Transverse colon (tissue), 4 donors: ENCODE data around the gene WDR37. TPM values are rescaled to one million over a fixed set of nuclear protein-coding genes. Genes with fewer than 3 reads are reported as not detected.

Experiments used
- DNase-seq: peaks from one replicate; pipeline ENCODE4 v3.0.0-alpha.2; 2019
- H3K27ac ChIP-seq, 4 donors: fragments of 200-600 bp; sonication (generic); 2 replicates each; pipeline ENCODE4 v1.5.1; 2016 to 2018; ENCODE audit warnings: inconsistent platforms in 4 of 4
- H3K27me3 ChIP-seq: fragments of 200-600 bp; sonication (generic); 2 replicates; pipeline ENCODE4 v1.5.1; 2017; ENCODE audit warnings: inconsistent platforms
- H3K36me3 ChIP-seq, 4 donors: fragments of 200-600 bp; sonication (generic); 2 replicates each; pipeline ENCODE4 v1.5.1; 2017 to 2019; ENCODE audit warnings: inconsistent platforms in 4 of 4
- H3K4me1 ChIP-seq, 4 donors: fragments of 200-600 bp; sonication (generic); 2 replicates each; pipeline ENCODE4 v1.5.1; 2017 to 2020; ENCODE audit warnings: inconsistent platforms in 4 of 4
- H3K4me3 ChIP-seq, 4 donors: fragments of 200-600 bp; sonication (generic); 1 replicate in 1 of 4; 2 replicates in 3 of 4; pipeline versions ENCODE4 v1.5.1 to v1.6.1; 2017 to 2019; ENCODE audit warnings: inconsistent platforms in 4 of 4
- H3K9me3 ChIP-seq, 2 donors: fragments of 200-600 bp; sonication (generic); 2 replicates each; pipeline ENCODE4 v1.5.1; 2017 to 2019; ENCODE audit warnings: inconsistent platforms in 2 of 2
- EP300 ChIP-seq: sonication (generic); formaldehyde crosslinking; IDR thresholded peaks from one replicate; pipeline ENCODE4 v1.6.1; 2017; ENCODE audit warnings: antibody characterized with exemption, low read depth
- POLR2A ChIP-seq: fragments of 450-650 bp; IDR thresholded peaks from one replicate; pipeline ENCODE4 v1.6.1; 2016; ENCODE audit warnings: antibody characterized with exemption, mild to moderate bottlenecking, moderate library complexity
- POLR2AphosphoS5 ChIP-seq, 3 donors: sonication (generic); formaldehyde crosslinking; IDR thresholded peaks; one replicate each; pipeline ENCODE4 v1.6.1; 2016; ENCODE audit warnings: antibody characterized with exemption in 3 of 3
- WGBS, 2 donors: methylation state at CpG; one replicate each; pipeline ENCODE4 v1.1.5; 2018; ENCODE audit warnings: low coverage in 1 of 2; 5-methylcytosine and 5-hydroxymethylcytosine counted together
- in situ Hi-C, 4 donors: fragments of 200-750 bp; cut with MboI; loops; one replicate each; pipeline versions ENCODE4 v1.15.0 to v1.15.1; 2017; ENCODE audit warnings: low sequenced_read_pairs in 3 of 4, low pct_ligation_motif_present in 1 of 4, low pct_unique_long_range_greater_than_20kb in 1 of 4
- intact Hi-C: fragments of 100-400 bp; cut with DNase I; formaldehyde crosslinking; loops from one replicate; pipeline ENCODE4 v1.15.1; 2023; ENCODE audit warnings: low total_unique reads
- total RNA-seq, 4 donors: library from RNA; depleted of rRNA; stranded (reverse); fragments of >200 nt; gene quantifications; one replicate each; pipeline ENCODE4 v1.1.0, GENCODE V29; 2016
- TF ChIP-seq, protein P1 (sequence below), 5 experiments: fragments of 200-600 bp in 3 of 5; fragments of 450-650 bp in 2 of 5; sonication (generic) in 3 of 5; IDR thresholded peaks; 1 replicate in 2 of 5; 2 replicates in 3 of 5; pipeline ENCODE4 v1.5.1; 2016 to 2017; ENCODE audit warnings: antibody characterized with exemption in 5 of 5, inconsistent platforms in 3 of 5, mild to moderate bottlenecking in 2 of 5, moderate library complexity in 1 of 5

WDR37 gene
- total RNA-seq, 4 donors from 2014 or later: 14.5 to 22.1 (median 19.7) TPM

- Histone ChIP-seq H3K4me1 (no peaks in the 10 kb centered on the region), H3K27me3 (no peaks in the 10 kb centered on the region), H3K27ac (no peak overlapping the region), H3K36me3 (no peaks in the 10 kb centered on the region), H3K9me3 (no peaks in the 10 kb centered on the region), H3K4me3 (no peak overlapping the region)
- TF ChIP-seq POLR2AphosphoS5 (IDR thresholded peaks at IDR 0.05) (no peak), EP300 (no peak), POLR2A (no peak)
- TF ChIP-seq, protein P1, sequence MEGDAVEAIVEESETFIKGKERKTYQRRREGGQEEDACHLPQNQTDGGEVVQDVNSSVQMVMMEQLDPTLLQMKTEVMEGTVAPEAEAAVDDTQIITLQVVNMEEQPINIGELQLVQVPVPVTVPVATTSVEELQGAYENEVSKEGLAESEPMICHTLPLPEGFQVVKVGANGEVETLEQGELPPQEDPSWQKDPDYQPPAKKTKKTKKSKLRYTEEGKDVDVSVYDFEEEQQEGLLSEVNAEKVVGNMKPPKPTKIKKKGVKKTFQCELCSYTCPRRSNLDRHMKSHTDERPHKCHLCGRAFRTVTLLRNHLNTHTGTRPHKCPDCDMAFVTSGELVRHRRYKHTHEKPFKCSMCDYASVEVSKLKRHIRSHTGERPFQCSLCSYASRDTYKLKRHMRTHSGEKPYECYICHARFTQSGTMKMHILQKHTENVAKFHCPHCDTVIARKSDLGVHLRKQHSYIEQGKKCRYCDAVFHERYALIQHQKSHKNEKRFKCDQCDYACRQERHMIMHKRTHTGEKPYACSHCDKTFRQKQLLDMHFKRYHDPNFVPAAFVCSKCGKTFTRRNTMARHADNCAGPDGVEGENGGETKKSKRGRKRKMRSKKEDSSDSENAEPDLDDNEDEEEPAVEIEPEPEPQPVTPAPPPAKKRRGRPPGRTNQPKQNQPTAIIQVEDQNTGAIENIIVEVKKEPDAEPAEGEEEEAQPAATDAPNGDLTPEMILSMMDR (IDR thresholded peaks at IDR 0.05): no peak
- in situ Hi-C loops: no loop called here
- WGBS, 2 donors: 61 to 77% methylated on average over 4 to 5 of the region's 5 CpGs
- no peak for DNase-seq
- intact Hi-C loops: no loop called here
Measured at GRCh38 chr10:1163831-1164230, 107.6 kb downstream of the WDR37 start.

DNA sequence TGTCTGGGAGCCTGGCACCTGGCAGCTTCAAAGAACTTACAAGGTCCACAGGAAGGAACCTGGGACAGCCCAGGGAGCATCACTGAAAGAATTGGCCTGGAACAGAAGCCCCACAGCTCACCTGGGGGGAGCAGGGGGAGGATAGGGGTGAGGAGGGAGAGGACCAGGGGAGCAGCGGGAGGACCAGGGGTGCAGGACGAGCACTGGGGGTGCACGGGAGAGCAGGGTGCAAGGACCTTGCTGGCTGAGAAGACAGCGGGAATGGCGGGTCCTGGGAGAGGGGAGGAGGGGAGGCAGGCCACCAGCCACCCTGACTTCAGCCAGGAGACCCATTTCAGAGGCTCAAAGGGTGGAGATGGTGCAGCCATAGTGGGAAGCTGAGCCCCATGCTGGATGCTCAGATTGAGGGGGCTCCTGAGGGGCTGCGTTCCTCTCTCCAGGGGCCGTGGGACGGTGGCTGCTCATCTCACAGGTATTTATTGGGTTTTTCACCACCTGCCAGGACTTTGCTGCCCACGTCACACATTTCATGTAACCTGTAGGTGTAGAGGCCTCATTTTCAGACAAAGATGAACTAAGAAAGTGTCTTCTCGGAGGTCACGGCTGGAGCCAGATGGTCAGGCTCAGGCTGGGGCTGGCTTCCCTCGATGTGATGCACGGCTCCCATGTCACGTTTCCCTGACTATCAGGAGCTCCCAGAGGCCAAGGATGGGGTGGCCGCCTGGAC is 110.1 kb downstream of the WDR37 start:
- in situ Hi-C loops: no loop called here
- Histone ChIP-seq H3K36me3 (no peaks in the 10 kb centered on the region), H3K9me3 (no peaks in the 10 kb centered on the region), H3K4me3 (no peak overlapping the region), H3K27me3 (no peaks in the 10 kb centered on the region), H3K4me1 (no peaks in the 10 kb centered on the region), H3K27ac (no peak overlapping the region)
- WGBS, 2 donors: 83 to 86% methylated on average over 5 to 14 of the region's 15 CpGs
- intact Hi-C loops: no loop called here
- DNase-seq: no peak
- no peak for TF ChIP-seq POLR2A
- no peak for TF ChIP-seq EP300
- TF ChIP-seq, protein P1 (IDR thresholded peaks at IDR 0.05): no peak
- TF ChIP-seq POLR2AphosphoS5 (IDR thresholded peaks at IDR 0.05): no peak

DNA sequence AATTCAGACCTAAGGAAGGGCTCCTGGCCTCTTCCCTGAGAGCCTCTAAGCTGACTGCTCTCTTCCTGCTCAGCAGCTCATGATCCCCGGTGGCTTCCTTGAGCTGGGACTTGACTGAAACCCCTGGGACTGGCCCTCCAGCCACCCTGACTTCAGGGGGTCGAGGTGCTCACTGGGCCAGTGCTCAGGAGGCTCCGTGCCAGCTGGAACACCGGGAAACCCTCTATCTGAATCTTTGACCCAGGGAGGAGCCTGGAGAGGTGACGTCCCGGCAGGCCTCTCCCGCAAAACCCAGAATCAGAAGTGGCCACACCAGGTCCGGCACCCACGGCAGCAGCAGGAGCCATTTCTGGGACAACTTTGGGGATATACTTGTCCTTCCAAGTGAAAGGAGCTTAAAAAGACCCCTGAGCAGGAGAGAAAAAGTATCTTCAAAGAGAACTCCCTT is 110.7 kb downstream of the WDR37 start:
- in situ Hi-C loops (no loop called here), intact Hi-C loops (no loop called here)
- WGBS, 2 donors: 82% methylated on average over 9 of the region's 9 CpGs; no CpG with 5 or more reads in 1 of the 2 donors
- Histone ChIP-seq H3K36me3 (no peaks in the 10 kb centered on the region), H3K27me3 (no peaks in the 10 kb centered on the region), H3K4me3 (no peak overlapping the region), H3K27ac (no peak overlapping the region), H3K9me3 (no peaks in the 10 kb centered on the region), H3K4me1 (no peaks in the 10 kb centered on the region)
- DNase-seq: no peak
- TF ChIP-seq POLR2A (no peak), EP300 (no peak), POLR2AphosphoS5 (IDR thresholded peaks at IDR 0.05) (no peak)

DNA sequence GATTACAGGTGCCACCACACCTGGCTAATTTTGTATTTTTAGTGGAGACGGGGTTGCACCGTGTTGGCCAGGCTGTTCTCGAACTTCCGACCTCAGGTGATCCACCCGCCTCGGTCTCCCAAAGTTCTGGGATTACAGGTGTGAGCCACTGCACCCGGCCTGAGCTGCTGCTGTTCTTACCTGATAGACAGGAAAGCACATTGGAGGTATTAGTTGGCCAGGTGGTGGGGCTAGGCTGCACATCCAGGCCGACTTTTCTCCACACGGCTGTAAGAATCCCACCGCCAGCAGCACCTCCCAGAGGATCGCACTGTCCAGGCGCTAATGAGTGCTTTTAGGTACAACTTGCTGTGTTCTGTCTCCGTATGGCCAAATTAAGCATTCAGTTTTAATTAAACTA is 112.6 kb downstream of the WDR37 start:
- no peak overlapping the region for H3K4me3 ChIP-seq
- intact Hi-C loops: no loop called here
- H3K9me3 ChIP-seq: no peaks in the 10 kb centered on the region
- WGBS, 2 donors: 73 to 89% methylated on average over 3 to 13 of the region's 13 CpGs
- no peak for TF ChIP-seq EP300
- TF ChIP-seq POLR2A: no peak
- TF ChIP-seq, protein P1 (IDR thresholded peaks at IDR 0.05): no peak
- no peak for TF ChIP-seq POLR2AphosphoS5 (IDR thresholded peaks at IDR 0.05)
- in situ Hi-C loops: no loop called here
- H3K4me1 ChIP-seq: no peaks in the 10 kb centered on the region
- H3K27ac ChIP-seq: no peak overlapping the region
- no peaks in the 10 kb centered on the region for H3K36me3 ChIP-seq
- no peaks in the 10 kb centered on the region for H3K27me3 ChIP-seq
- no peak for DNase-seq
